Measurements from ENCODE around the gene ACOT11.

- TF ChIP-seq SP1 (CRISPR knock-in tag; IDR thresholded peaks at IDR 0.05) (no peak), ZNF318 (IDR thresholded peaks at IDR 0.05; ENCODE audit: borderline replicate concordance in 1 of 2, low read depth in 1 of 2) (no peak), CTCF (IDR thresholded peaks at IDR 0.05 in 2 of 3, conservative IDR thresholded peaks at IDR 0.05 in 1 of 3; ENCODE audit: insufficient read depth in 2 of 3, low read depth in 1 of 3, low read length in 3 of 3) (no peak), GABPA (tag; conservative IDR thresholded peaks at IDR 0.05; ENCODE audit: low read depth) (no peak)
Observed at GRCh38 chr1:54517496-54517895, 30.5 kb upstream of the ACOT11 start.
